ENCODE results near the gene PCED1A.

PCED1A gene

GRCh38 chr20:2800521-2801285 is 39.8 kb downstream of the PCED1A start, which contains the start of gene CPXM1:
TSS of gene CPXM1 (minus strand) at chr20:2800627. CDS start at chr20:2800572, 55 bp downstream.
- no peak for DNase-seq

- DNase-seq, result no peak
These were observed 40.6 kb downstream of the PCED1A start for GRCh38 chr20:2799688-2800520.

- DNase-seq, result no peak
These were observed 41.2 kb downstream of the PCED1A start for GRCh38 chr20:2799271-2799670.

GRCh38 chr20:2798814-2799213 is 41.6 kb downstream of the PCED1A start:
- DNase-seq, result no peak

DNA sequence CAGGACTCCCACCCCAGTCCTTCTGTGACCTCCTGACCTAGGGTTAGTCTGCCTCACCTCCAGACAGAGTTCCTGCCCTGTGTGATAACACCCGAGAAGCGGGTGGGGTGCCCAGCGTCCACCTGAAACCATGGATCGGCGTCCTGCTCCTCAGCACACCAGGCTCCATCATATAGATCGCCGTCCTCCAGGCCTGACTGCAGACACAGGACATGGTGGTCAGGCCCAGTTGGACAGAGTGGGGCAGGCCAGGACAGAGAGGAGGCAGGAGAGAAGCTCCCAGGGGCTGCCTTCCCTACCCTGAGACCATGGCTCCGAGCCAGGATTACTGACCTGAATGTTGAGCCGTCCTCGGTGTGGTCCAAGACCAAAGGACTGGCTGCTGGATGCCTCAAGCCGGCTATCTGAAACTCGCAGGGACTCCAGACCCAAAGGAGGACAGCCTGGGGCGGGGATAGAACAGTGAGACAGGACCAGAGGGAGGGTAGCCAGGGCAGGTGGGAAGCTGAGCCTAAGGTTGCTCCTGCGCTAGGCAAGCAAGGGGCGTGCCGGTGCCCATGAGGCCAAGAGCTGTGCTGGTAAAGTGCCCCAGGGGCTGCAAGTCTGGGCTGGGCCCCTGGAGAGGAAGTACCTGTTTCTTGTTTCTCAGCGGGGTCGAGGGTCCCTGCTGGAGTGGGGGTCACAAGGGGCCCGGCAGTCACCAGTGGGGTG is 42.2 kb downstream of the PCED1A start:
- no peak for DNase-seq

GRCh38 chr20:2797136-2797983 is 43.1 kb downstream of the PCED1A start:
- no peak for DNase-seq

DNA sequence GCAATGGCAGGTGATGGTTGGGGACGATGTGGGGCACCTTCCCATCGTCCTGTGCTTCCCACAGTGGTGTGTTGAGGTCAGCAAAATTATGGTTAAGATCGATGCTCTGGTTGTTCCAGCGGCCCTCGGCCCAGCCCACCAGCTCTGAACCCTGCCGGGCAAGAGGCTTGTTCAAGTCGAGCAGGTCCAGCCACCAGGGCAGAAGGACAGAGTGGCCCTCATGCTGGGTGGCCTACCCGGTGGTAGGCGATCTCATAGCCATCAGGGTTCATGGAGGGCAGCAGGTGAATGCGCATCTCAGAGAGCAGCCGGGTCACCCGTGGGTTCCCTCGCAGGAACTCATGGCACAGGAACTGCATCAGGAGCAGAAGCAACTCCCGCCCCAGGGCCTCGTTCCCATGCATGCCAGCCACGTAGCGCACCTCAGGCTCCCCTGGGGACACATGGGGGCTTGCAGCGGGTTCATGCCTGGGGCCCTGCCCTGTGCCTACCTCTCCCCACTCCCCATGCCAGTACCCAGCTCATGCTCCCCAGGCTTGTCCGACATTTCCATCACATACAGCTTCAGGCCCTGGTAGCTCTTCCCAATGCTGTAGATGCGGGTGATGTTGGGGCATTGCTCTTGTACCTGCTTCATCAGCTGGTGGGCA is 44.3 kb downstream of the PCED1A start:
- no peak for DNase-seq

GRCh38 chr20:2795451-2795850 is 45.0 kb downstream of the PCED1A start:
- no peak for DNase-seq

DNA sequence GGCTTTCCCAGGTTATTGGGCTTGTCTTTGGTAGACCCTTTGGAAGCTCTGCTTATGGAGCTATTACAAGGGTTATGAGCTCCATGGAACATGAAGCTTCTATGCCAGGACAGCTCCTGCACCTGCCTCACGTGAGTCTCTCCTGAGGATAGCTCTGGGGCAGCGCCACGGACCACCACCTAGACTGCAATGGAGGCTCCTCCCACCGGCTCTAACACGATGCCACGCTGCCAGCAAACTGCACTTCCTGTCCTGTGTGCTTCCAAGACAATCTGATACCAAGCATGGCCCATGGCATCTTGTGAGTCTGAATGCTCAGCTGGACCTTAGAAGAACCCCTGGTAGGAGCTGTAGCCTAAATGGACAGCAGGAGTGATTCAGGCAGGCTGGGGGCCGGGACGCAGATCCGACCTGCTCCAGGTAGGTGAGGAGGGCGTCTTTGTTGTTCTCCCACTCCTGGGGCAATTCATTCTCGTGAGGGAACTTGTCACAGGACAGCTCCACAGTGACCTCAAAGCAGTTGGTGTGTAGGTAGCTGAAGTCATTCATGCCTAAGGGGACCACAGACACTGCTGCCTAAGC is 45.5 kb downstream of the PCED1A start:
- DNase-seq, result no peak

DNA sequence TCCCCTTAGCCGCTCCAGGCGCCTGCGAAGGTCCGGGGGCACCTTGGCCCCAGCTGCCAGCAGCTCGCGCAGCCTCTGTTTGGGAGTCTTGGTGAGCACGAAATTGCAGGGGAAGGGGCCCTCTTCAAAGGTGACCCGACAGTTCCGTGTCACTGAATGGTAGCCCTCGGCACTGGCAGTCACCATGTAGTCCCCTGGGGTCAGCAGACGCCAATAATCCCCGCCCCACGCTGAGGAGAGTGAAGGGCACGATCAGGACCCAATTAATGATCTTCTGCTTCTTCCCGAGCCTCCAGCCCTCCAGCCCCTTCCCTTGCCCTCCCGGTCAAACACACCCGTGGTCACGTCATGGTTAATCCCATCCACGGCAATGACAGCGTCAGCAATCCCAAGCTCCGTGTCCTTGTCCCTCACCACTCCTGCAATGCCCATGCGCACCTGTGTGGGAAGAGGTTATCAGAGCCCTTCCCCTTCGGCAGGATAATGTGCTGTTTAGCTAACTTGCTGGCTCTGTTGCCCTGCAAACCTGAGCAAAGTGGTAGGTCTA is 46.2 kb downstream of the PCED1A start:
- DNase-seq, result no peak

DNA sequence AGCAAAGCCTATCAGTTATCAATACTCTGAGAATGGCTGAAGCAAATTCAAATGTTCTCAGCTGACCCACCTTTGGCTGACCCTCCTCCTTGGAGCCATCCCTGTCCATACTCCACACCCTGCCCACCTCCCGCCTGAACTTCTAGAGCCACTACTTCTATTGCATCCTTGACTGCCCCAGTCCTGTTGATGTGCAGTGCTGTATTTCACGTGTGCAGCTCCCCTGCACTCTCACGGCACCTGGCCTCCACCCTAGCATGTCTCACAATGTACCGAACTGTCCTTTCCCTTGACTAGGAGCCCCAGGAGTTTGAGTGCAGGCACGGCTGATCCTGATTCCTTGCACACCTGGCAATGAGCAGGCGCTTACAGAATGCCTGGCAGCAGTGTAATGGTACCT is 47.0 kb downstream of the PCED1A start:
- DNase-seq, result no peak
